Endometrial microvascular endothelial cells (primary cell): ENCODE measurements around the gene DIAPH3. TPM values are rescaled to one million over a fixed set of nuclear protein-coding genes. Genes with fewer than 3 reads are reported as not detected.

ENCODE experiments used
- in situ Hi-C: cut with HindIII; loops from 2 replicates; pipeline ENCODE4 v1.10.0; 2017; ENCODE audit warnings: low sequenced_read_pairs, low pct_unique_long_range_greater_than_20kb; ENCODE audit errors: inconsistent ontology term
- total RNA-seq: library from RNA; depleted of rRNA; stranded (reverse); fragments of >200 nt; gene quantifications from one replicate; pipeline ENCODE4 v1.2.3, GENCODE V29; 2015; ENCODE audit errors: inconsistent ontology term

The DIAPH3 gene
- total RNA-seq, 1 donor from 2014 or later, result 19.9 TPM

DNA sequence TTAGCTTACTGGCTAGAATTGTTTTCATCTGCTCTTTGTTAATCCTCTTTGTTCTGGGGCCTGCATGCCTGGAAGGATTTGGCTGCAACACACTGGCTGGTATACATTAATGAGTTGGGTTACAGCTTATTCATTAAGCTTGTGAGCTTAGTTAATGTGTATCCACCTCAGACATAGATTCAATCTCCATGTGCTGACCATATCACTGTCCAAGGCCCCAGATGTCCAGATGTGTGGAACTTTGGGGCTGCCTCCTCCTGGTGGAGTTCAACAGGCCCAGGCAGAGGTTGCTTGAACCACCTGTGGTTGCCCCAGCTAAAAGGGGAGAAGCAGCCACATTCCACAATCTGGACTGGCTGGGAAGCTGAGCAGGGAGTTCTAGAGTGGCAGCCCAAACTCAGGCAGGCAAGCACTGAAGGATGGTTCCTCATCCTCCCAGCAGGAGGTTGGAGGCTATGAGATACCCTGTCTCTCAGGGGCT lies 5.4 kb downstream of the DIAPH3 start:
- in situ Hi-C loops, result no loop called here

GRCh38 chr13:60155978-60156377 lies 7.8 kb downstream of the DIAPH3 start:
- in situ Hi-C loops, result no loop called here

DNA sequence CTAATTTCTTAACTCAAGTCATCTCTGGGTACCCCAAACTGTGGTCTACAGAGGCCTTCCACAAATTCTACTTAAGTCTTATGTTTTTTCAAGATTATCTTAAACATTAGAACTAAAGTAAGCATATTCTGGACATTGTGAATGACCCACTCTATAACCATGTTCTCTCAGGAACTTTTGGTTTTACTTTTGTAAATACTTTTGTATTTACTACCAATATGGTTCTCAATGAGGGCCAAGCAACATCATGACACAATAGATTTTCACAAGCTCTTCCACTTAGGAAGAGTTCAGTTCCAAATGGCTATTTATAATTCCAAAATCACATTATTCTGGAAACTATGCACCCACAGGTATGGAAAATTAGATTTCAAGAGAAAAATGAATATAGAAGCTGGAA lies 10.8 kb downstream of the DIAPH3 start:
- in situ Hi-C loops, result no loop called here

- in situ Hi-C loops, result no loop called here
Measured at GRCh38 chr13:60152114-60152513, 11.6 kb downstream of the DIAPH3 start.

DNA sequence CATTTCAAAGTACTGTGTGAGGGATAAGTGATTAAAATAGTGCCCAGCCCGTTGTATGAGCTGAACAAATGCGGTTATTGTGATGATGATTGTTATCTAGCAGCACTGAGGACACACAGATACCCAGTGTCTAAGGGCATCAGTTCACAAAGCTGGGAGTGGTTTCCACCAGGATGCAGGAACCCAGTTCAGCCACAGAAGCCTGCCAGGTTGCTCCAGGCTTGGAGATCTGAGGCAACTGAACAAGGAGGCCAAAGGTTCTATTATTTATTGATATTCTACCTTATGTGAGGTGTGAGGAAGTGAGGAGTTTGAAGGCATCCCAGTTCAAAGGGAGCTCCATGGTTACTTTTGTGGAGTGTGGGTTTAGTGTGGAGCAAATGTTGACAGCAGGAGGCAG lies 13.2 kb downstream of the DIAPH3 start:
- in situ Hi-C loops, result no loop called here

DNA sequence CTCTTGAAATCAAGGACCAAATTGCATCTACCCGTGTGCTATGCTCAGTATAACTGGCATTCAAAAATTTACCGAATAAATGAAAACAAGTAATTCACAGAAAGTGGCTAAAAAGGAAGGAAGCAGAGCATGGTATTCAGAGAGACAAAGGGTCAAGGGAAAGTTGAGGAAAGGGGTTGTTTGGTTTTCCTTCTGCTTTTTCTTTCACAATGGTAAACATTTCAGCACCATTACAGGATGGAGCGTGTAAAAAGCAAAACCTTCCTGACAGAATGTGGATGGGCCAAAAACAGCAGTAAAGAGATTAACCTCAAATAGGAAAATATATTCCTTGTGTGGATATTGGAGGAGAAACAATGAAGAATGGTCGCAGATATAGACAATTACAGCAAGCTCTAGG lies 14.8 kb downstream of the DIAPH3 start:
- in situ Hi-C loops, result no loop called here

GRCh38 chr13:60147361-60147760 lies 16.4 kb downstream of the DIAPH3 start:
- in situ Hi-C loops, result no loop called here

GRCh38 chr13:60146471-60146870 lies 17.3 kb downstream of the DIAPH3 start:
- in situ Hi-C loops, result no loop called here

GRCh38 chr13:60143775-60144174 lies 20.0 kb downstream of the DIAPH3 start:
- in situ Hi-C loops, result no loop called here

DNA sequence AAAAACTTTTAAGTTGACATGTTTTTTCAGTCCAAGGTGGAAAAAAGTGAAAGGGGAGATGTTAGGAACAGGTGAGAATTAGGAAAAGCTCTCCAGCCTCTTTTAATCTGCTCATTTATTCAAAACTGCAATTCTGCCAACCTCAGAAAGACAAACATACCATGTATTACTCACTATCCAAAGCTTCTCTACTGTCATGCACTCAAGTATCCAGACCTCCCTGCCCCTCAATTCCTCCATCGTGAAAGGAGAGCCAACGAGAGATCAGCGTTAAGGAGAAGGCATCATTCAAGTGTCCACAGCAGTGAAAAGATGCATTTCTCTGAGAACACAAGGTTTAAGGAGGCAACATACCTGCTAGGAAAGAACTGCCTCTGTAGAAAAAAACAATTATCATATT lies 24.5 kb downstream of the DIAPH3 start:
- in situ Hi-C loops, result no loop called here

DNA sequence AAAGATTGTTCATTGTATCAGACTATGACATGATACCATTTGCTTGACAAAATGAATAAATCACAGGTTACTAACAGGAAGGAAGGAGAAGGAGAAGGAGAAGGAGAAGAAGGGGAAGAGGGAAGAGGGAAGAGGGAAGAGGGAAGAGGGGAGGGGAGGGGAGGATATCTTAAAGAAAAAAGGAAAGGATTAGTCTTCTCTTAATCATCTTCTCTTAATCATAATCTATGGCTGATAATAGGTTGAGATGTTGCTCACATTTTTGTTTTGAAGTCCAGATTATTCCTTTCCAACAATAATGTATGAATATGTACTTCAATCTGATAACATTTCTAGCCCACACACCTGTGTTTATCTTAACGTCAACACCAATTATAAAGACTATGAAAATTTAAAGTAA lies 25.1 kb downstream of the DIAPH3 start:
- in situ Hi-C loops, result no loop called here

DNA sequence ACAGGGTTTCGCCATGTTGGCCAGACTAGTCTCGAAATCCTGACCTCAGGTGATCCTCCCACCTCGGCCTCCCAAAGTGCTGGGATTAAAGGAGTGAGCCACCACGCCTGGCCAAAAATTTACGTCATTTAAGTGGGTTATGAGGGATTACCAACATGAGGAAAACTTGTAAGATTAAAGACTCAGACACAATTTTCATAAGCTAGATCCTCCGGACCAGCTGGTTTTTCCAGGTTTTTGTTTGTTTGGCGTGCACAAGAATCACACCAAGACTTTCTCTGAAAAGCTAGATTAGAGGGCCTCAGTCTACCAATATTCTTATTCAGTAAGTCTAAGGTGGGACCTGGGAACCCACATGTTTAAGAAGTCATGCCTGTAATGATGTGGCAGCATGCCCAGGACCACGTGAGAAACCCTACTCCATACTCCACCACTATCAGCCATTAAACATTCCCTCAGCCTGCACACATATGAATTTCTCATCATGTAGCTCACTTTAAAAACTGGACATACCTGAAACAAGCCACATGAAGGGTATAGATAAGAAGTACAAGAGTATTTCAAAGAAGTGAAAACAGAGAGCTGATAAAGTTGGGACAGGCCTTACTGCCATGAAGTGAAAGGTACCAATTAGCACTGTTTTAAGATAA lies 25.7 kb downstream of the DIAPH3 start:
- in situ Hi-C loops, result no loop called here

DNA sequence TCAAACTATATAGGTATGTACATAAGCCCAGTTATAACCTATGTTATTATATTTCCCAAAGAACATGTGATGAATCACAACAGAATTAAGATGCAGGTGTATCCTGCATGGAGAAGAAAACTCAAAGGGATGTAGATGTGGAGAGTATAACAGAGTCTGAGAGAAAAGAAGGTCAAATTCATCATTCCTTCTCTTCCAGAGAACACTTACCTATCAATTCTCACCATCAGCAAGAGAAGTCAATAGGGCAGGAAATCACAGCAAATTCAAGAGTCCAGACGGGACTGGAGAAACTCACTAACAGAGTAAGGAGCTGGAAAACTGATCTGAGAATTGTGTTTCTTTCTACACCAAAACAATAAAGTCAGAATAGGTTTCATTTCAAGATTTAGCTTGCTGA lies 28.4 kb downstream of the DIAPH3 start:
- in situ Hi-C loops, result no loop called here

DNA sequence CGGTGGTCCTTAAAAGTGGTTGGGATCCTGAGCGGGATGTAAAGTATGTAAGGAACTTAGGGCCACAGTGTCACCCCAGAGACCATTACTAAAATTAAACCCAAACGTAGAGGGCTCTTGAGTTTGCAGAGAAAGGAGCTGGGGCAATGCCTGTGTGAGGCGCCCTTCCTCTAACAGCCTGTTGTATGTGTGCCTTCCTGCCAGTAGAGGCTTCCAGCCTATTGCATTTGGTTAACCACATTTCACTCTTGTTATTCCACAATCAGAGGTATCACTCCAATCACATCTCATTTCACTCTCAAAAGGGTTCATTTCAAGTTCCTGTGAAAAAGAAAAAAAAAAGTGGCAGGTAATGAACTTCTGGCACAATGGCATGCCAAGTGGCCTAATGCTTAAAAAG lies 29.4 kb downstream of the DIAPH3 start:
- in situ Hi-C loops, result no loop called here

DNA sequence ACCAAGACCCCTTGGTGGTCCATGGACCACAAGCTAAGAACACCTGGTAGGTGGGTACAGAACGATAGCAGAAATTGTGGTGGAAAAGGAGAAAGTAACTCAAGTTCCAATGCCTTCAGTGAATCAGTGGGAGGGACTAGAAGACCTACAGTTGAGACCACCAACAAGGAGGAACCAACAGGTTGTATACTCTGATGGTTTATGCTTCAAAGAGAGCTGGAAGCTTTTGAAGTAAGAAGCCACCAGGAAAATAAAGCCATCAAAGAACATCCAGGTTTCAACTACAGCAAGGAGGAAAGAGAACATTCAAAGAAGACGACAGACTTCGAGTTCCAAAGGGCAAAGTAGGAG lies 42.4 kb downstream of the DIAPH3 start:
- in situ Hi-C loops, result no loop called here

DNA sequence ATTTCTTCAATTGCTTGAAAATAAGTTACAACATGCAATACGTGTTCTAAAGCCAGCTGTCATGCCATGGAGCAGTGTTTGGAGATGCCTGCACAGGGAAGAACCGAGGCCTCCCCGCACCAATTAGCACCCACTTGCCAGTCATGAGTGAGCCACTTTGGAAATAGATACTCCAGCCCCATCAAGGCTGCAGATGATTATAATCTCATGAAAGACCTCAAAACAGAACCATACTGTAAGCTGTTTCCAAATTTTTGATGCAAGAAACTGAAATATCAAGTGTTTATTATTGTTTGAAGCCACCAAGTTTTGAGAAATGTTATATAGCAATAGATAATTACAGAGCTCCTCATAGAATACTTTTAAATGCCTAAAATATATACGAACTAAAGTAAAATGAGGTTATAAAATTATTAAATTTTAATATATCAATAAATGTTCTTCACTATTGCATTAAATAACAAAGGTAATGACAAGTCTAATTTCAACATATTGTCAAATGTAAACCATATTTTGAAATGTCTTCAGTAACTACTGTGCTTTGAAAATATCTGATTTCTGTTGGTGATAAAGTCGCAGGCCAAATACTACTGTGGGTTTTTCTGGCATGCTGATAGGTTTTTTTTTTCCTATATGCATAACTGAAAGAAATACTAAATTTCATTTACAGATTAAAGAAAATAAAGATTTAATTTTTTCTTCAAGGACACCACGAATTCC lies 43.0 kb downstream of the DIAPH3 start:
- in situ Hi-C loops, result no loop called here

- in situ Hi-C loops, result no loop called here
Measured at GRCh38 chr13:60118696-60119400, 44.9 kb downstream of the DIAPH3 start.

GRCh38 chr13:60114499-60115028 lies 49.2 kb downstream of the DIAPH3 start:
- in situ Hi-C loops, result no loop called here

GRCh38 chr13:60112771-60113170 lies 51.0 kb downstream of the DIAPH3 start:
- in situ Hi-C loops, result no loop called here

DNA sequence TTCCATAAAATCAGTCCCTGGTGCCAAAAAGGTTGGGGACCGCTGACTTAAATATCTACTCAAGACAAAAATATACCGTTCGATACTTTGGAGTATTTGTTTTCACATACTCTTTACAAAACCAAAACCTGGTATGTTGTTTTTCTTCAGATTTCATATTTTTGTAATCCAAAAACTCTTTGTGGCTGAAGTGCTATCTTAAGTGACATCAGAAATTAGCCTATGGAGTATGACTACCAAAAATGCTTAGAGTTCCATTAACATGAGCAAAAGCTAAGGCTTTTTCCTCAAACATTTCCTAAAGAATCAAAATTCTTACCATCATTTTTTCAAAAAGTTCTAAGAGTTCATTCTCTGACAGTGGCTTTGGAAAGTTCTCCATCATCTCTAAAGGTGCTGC lies 52.0 kb downstream of the DIAPH3 start:
- in situ Hi-C loops, result no loop called here
